Retina (tissue), 1 donor: Measurements from ENCODE around the gene UQCC3.
"Not testable (repeated sequence)": the region's sequence is repeated elsewhere in the genome, so short reads cannot be mapped to it uniquely, and the experiment has no call there.

Experiments used
- DNase-seq: peaks from one replicate; pipeline ENCODE4 v3.0.0-alpha.2; 2016

The UQCC3 gene

GRCh38 chr11:62671608-62672389 lies at the start of gene UQCC3, which contains the start of gene LBHD1:
Gene UQCC3 (plus strand): TSS chr11:62671673. CDS start chr11:62671746, 73 bp downstream.
Gene LBHD1 (minus strand): TSS chr11:62672267. CDS start chr11:62670031, 2,236 bp downstream.
- DNase-seq, result peak; percentile 97

GRCh38 chr11:62622476-62623089 lies 48.9 kb upstream of the UQCC3 start:
- no peak for DNase-seq

GRCh38 chr11:62627713-62628112 lies 43.8 kb upstream of the UQCC3 start:
- DNase-seq, result no peak

- no peak for DNase-seq
Measured at GRCh38 chr11:62632492-62632891, 39.0 kb upstream of the UQCC3 start.

GRCh38 chr11:62644220-62644619 lies 27.3 kb upstream of the UQCC3 start:
- no peak for DNase-seq

- no peak for DNase-seq
Measured at GRCh38 chr11:62645671-62645945, 25.9 kb upstream of the UQCC3 start.

- peak; percentile 96 for DNase-seq
Measured at GRCh38 chr11:62645946-62646824, 25.3 kb upstream of the UQCC3 start, which contains the start of gene GANAB. Gene GANAB (minus strand): TSS chr11:62646613. CDS start chr11:62646599, 14 bp downstream.

GRCh38 chr11:62646825-62647608 lies 24.5 kb upstream of the UQCC3 start:
- no peak for DNase-seq

- DNase-seq, result no peak
Measured at GRCh38 chr11:62647609-62648005, 23.9 kb upstream of the UQCC3 start.

GRCh38 chr11:62648185-62648966 lies 23.1 kb upstream of the UQCC3 start:
- DNase-seq, result no peak

- no peak for DNase-seq
Measured at GRCh38 chr11:62648967-62649364, 22.5 kb upstream of the UQCC3 start.

GRCh38 chr11:62649486-62649885 lies 22.0 kb upstream of the UQCC3 start:
- no peak for DNase-seq

GRCh38 chr11:62650283-62650682 lies 21.2 kb upstream of the UQCC3 start:
- not testable (repeated sequence) for DNase-seq

GRCh38 chr11:62652161-62653006 lies 19.1 kb upstream of the UQCC3 start:
- DNase-seq, result no peak

GRCh38 chr11:62654297-62654696 lies 17.2 kb upstream of the UQCC3 start:
- no peak for DNase-seq

GRCh38 chr11:62656796-62657429 lies 14.6 kb upstream of the UQCC3 start:
- DNase-seq, result no peak

GRCh38 chr11:62664405-62665074 lies 6.9 kb upstream of the UQCC3 start:
- DNase-seq, result no peak

- DNase-seq, result peak; percentile 97
Measured at GRCh38 chr11:62665075-62665598, 6.3 kb upstream of the UQCC3 start, which contains the start of the genes C11orf98 and CSKMT. Gene C11orf98 (minus strand): TSS chr11:62665210. CDS start chr11:62665169, 41 bp downstream. Gene CSKMT (plus strand): TSS chr11:62665312. CDS start chr11:62665880, 568 bp downstream.

GRCh38 chr11:62665599-62666258 lies 5.7 kb upstream of the UQCC3 start:
- no peak for DNase-seq
